Effector memory CD4-positive, alpha-beta T cell (primary cell): ENCODE measurements around the gene ROCK1.

Experiments used
- DNase-seq, 3 donors: peaks; one replicate each; pipeline ENCODE4 v3.0.0-alpha.2; 2020
- H3K27ac ChIP-seq: 2 replicates; pipeline ENCODE4 v1.7.0; 2013; ENCODE audit warnings: mild to moderate bottlenecking, low read length, moderate library complexity; ENCODE audit not compliant: insufficient read depth, poor library complexity, severe bottlenecking
- H3K27me3 ChIP-seq: replicated peaks from 2 replicates; pipeline ENCODE4 v1.7.0; 2013; ENCODE audit warnings: mild to moderate bottlenecking, low read length; ENCODE audit not compliant: insufficient read depth, control insufficient read depth, poor library complexity, severe bottlenecking
- H3K36me3 ChIP-seq: 2 replicates; pipeline ENCODE4 v1.7.0; 2013; ENCODE audit warnings: mild to moderate bottlenecking, low read length, moderate library complexity; ENCODE audit not compliant: control insufficient read depth, insufficient read depth
- H3K4me1 ChIP-seq: 2 replicates; pipeline ENCODE4 v1.7.0; 2013; ENCODE audit warnings: low read length, mild to moderate bottlenecking; ENCODE audit not compliant: control insufficient read depth, insufficient read depth, poor library complexity, severe bottlenecking
- H3K4me3 ChIP-seq: 2 replicates; pipeline ENCODE4 v1.7.0; 2013; ENCODE audit warnings: low read length, low read depth, mild to moderate bottlenecking; ENCODE audit not compliant: insufficient read depth, poor library complexity, severe bottlenecking
- H3K9me3 ChIP-seq: 2 replicates; pipeline ENCODE4 v1.7.0; 2013; ENCODE audit warnings: mild to moderate bottlenecking, low read length, moderate library complexity; ENCODE audit not compliant: control insufficient read depth

The ROCK1 gene

GRCh38 chr18:21129566-21130216 lies 18.1 kb upstream of the ROCK1 start:
- H3K4me1 ChIP-seq, result no peaks in the 10 kb centered on the region
- no peak for DNase-seq
- no peak overlapping the region for H3K27ac ChIP-seq
- no peaks in the 10 kb centered on the region for H3K27me3 ChIP-seq
- no peak overlapping the region for H3K4me3 ChIP-seq
- no peaks in the 10 kb centered on the region for H3K9me3 ChIP-seq
- no peaks in the 10 kb centered on the region for H3K36me3 ChIP-seq

- no peak for DNase-seq
- no peaks in the 10 kb centered on the region for H3K4me1 ChIP-seq
- no peak overlapping the region for H3K27ac ChIP-seq
- no peaks in the 10 kb centered on the region for H3K9me3 ChIP-seq
- H3K4me3 ChIP-seq, result no peak overlapping the region
- no peaks in the 10 kb centered on the region for H3K36me3 ChIP-seq
- H3K27me3 ChIP-seq, result no peaks in the 10 kb centered on the region
Measured at GRCh38 chr18:21123290-21123926, 11.8 kb upstream of the ROCK1 start.

GRCh38 chr18:21118806-21119205 lies 7.2 kb upstream of the ROCK1 start:
- Histone ChIP-seq H3K4me1 (no peaks in the 10 kb centered on the region), H3K27ac (no peak overlapping the region), H3K4me3 (no peak overlapping the region), H3K27me3 (no peaks in the 10 kb centered on the region), H3K9me3 (no peaks in the 10 kb centered on the region), H3K36me3 (no peaks in the 10 kb centered on the region)
- no peak for DNase-seq

DNA sequence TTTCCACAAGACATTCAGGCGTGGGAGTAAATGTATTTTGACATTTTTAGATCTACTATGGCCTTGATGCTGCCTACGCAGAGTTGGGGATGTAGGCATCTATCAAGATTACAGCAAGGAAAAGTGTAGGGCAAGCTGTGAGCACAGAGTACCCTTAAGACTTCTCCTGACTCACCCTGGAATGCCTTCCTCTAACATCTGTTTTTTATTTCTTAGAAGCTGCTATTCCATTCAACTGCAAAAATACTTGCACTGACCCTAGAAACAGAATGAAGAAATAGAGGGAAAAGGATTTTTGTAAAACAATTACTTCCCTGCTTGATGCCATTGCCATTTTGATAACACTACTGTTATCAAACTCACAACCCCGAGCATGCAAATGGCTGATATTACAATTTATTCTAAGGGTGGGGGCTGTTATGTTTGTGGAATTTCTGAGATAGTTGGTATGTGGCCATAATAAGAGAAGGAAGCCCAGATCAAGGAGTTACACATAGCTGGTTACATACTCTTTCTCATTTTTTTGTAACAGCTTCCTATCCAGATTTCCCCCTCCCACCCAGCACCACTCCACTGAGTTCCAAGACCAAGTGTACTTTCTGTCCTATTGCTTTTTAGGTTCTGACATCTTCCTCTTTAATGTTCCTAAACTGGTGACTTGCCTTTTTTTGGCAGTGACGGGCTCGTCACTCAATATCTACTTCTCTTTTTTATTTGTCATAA lies 6.0 kb upstream of the ROCK1 start:
- Histone ChIP-seq H3K4me1 (no peaks in the 10 kb centered on the region), H3K36me3 (no peaks in the 10 kb centered on the region), H3K27me3 (no peaks in the 10 kb centered on the region), H3K27ac (no peak overlapping the region), H3K4me3 (no peak overlapping the region), H3K9me3 (no peaks in the 10 kb centered on the region)
- no peak for DNase-seq

GRCh38 chr18:21115519-21116411 lies 4.2 kb upstream of the ROCK1 start:
- no peak overlapping the region for H3K4me3 ChIP-seq
- no peaks in the 10 kb centered on the region for H3K4me1 ChIP-seq
- no peaks in the 10 kb centered on the region for H3K9me3 ChIP-seq
- no peak overlapping the region for H3K27ac ChIP-seq
- no peaks in the 10 kb centered on the region for H3K36me3 ChIP-seq
- H3K27me3 ChIP-seq, result no peaks in the 10 kb centered on the region
- DNase-seq, result no peak

DNA sequence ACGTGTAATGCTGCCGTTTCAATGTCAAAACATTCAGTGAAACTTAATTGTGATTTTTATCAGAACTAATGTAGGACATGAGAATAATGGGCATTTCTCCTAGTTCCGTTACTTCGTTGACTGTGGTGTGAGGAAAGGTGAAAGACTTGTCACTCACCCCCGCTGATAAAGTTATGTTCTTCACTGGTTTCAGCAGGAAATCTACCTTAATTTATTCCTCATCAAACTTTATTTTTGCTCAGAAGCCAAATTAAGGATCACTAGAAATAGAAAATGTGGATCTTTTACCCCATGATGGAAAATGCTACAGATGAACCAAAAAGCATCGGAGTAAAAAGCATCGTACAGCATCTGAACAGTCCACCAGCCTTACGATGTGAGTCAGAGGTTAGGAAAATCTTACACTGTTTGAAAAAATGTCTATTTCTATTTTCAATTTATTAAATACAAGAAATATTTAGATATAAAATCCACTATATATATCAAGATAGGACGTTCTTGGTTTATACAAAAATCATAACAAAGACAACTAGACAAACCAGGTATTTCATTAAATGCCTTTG lies 1.0 kb upstream of the ROCK1 start:
- H3K9me3 ChIP-seq, result no peaks in the 10 kb centered on the region
- H3K4me3 ChIP-seq, result peak overlapping the region; percentile 73
- peaks cover 11% of the 10 kb centered on the region for H3K4me1 ChIP-seq
- H3K36me3 ChIP-seq, result no peaks in the 10 kb centered on the region
- H3K27me3 ChIP-seq, result no peaks in the 10 kb centered on the region
- no peak for DNase-seq
- no peak overlapping the region for H3K27ac ChIP-seq

DNA sequence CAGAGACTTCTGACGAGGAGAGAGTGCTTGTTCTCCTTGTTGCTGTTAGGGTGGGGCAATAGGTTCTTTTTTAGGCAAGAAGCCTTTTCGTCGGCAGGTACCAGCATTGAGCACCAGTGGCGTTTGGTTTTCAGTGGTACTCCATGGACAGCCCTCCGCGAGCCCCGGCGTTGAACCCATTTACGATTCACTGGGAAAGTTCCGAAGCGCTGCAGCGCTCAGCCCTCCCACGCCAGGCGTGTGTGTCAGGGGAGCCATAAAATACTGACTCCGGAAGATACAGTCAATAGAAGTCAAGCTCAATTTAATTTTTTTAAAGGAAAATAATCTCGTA lies 494 bp upstream of the ROCK1 start:
- Histone ChIP-seq H3K4me1 (peaks cover 11% of the 10 kb centered on the region), H3K27me3 (no peaks in the 10 kb centered on the region), H3K9me3 (no peaks in the 10 kb centered on the region), H3K36me3 (no peaks in the 10 kb centered on the region), H3K27ac (peak overlapping the region; percentile 67), H3K4me3 (peak overlapping the region; percentile 73)
- no peak for DNase-seq

- peaks cover 24% of the 10 kb centered on the region for H3K4me1 ChIP-seq
- H3K36me3 ChIP-seq, result no peaks in the 10 kb centered on the region
- no peaks in the 10 kb centered on the region for H3K9me3 ChIP-seq
- DNase-seq, result peak; percentile 54 to 58 (median 55)
- H3K27me3 ChIP-seq, result no peaks in the 10 kb centered on the region
- peak overlapping the region; percentile 90 for H3K27ac ChIP-seq
- peak overlapping the region; percentile 97 for H3K4me3 ChIP-seq
Measured at GRCh38 chr18:21110713-21111345, 784 bp downstream of the ROCK1 start.

DNA sequence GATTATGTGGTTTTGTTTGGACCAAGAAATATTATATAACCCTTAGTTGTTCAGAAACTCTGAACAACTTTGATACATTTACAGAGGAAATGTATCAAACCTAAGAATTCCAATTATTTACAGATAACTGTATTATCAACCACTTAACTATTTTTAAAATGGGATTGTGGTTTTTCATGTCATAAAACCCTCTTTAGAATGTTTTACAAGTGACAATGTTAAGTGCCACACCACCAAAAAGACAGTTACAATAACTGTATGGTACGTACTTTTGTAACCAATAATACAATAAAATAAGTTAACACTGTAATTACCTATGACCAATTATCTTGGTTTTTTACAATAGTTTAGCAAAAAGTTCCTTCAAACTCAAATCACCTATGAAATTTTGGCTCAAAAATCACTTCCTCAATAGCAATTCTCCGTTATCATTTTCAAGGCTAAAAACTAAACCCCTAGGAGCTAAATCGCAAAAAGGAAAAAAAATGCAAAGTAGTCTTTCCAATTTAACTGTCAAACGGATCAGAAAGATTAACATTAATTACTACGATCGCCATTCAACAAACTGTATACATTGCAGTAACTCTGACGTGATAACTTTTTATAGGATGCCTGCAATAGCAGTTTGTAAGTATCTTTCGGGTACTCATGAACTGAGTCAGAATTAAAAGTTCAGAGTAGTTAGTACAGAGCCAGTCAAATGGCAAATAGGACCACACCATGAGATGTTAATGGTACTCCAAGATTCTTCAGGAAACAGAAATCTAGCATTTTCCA lies 1.5 kb downstream of the ROCK1 start:
- no peaks in the 10 kb centered on the region for H3K36me3 ChIP-seq
- H3K4me1 ChIP-seq, result peaks cover 28% of the 10 kb centered on the region
- DNase-seq, result no peak
- H3K27me3 ChIP-seq, result no peaks in the 10 kb centered on the region
- peak overlapping the region; percentile 90 for H3K27ac ChIP-seq
- H3K4me3 ChIP-seq, result peak overlapping the region; percentile 97
- H3K9me3 ChIP-seq, result no peaks in the 10 kb centered on the region
